WERI-Rb-1 (cell line): ENCODE data around the gene ANKRD26.

Source experiments
- DNase-seq: peaks from one replicate; pipeline ENCODE4 v3.0.0-alpha.2; 2020
- H3K27ac ChIP-seq: fragments of 250-450 bp; sonication (Bioruptor Pico); 2 replicates; pipeline ENCODE4 v1.5.1; 2020; ENCODE audit warnings: mild to moderate bottlenecking, moderate library complexity
- H3K27me3 ChIP-seq: fragments of 250-450 bp; sonication (Bioruptor Pico); 2 replicates; pipeline ENCODE4 v1.5.1; 2021; ENCODE audit warnings: mild to moderate bottlenecking, low read depth, moderate library complexity; ENCODE audit not compliant: insufficient read depth, severe bottlenecking
- H3K36me3 ChIP-seq: fragments of 250-450 bp; sonication (Bioruptor Pico); 2 replicates; pipeline ENCODE4 v1.5.1; 2020; ENCODE audit warnings: mild to moderate bottlenecking, moderate library complexity
- H3K4me3 ChIP-seq: 2 replicates; pipeline ENCODE4 v1.5.1; 2011; ENCODE audit warnings: low read depth, mild to moderate bottlenecking, control low read depth, low read length
- H3K9me3 ChIP-seq: fragments of 250-450 bp; sonication (Bioruptor Pico); 2 replicates; pipeline ENCODE4 v1.5.1; 2021; ENCODE audit warnings: mild to moderate bottlenecking, moderate library complexity; ENCODE audit not compliant: severe bottlenecking
- CTCF ChIP-seq: IDR thresholded peaks from 2 replicates; pipeline ENCODE4 v1.5.1; 2011; ENCODE audit warnings: low read depth, mild to moderate bottlenecking, control low read depth, inconsistent platforms, low read length

Gene ANKRD26

DNA sequence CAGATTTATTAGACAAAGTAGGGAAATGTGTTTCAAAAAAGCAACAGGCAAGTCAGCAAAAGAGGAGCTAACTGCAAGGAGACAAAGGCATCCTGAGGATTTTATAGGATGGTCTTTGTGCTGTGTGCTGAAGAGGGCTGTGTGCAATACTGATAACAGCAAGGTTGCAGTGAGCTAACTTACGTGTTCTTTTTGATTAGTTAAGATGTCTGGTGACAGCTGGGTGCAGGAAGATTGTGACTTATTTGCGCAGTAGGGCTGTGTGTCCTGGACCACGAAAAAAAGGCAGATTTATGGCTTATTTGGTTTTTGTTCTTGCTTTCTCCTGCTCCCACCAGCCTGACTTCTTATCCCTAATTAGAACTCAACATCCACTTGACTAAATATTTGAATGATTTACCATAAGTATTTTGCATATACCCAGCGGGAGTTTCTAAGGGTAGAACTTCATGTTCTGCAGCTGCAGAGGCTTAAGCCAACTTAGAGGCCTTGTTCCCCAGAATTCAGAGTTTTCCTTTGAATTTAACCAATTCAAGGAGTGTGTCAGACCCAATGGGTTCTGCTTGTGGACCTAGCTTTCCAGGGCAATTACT is 119.0 kb downstream of the ANKRD26 start:
- no peak for TF ChIP-seq CTCF
- DNase-seq: no peak
- Histone ChIP-seq H3K27me3 (no peaks in the 10 kb centered on the region), H3K9me3 (no peaks in the 10 kb centered on the region), H3K36me3 (no peaks in the 10 kb centered on the region), H3K27ac (no peak overlapping the region), H3K4me3 (no peak overlapping the region)

DNA sequence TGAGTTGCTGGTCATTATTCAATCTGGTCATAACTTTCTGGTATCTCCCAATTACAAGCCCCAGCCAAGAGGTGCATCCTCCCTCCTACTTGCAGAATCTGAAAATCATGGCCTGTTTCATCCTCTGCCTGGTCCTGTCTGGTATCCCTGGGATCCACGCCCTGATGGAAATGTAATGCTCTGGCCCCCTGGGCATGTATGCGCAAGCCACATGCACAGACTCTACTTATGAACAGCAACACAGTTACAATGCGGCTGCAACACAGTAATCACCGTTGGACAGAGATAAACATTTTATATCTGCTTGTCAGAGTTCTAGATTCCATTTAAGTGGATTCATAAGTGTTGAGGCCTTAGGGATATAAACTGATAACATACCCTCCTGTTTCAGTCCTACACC is 121.8 kb downstream of the ANKRD26 start:
- H3K27ac ChIP-seq: no peak overlapping the region
- no peaks in the 10 kb centered on the region for H3K27me3 ChIP-seq
- DNase-seq: no peak
- no peak overlapping the region for H3K4me3 ChIP-seq
- no peaks in the 10 kb centered on the region for H3K9me3 ChIP-seq
- TF ChIP-seq CTCF: no peak
- no peaks in the 10 kb centered on the region for H3K36me3 ChIP-seq

- TF ChIP-seq CTCF: no peak
- H3K27ac ChIP-seq: no peak overlapping the region
- H3K36me3 ChIP-seq: no peaks in the 10 kb centered on the region
- no peak for DNase-seq
- no peaks in the 10 kb centered on the region for H3K9me3 ChIP-seq
- no peaks in the 10 kb centered on the region for H3K27me3 ChIP-seq
- H3K4me3 ChIP-seq: no peak overlapping the region
These were observed 122.7 kb downstream of the ANKRD26 start for GRCh38 chr10:26977635-26978034.

- Histone ChIP-seq H3K36me3 (no peaks in the 10 kb centered on the region), H3K27me3 (no peaks in the 10 kb centered on the region), H3K4me3 (no peak overlapping the region), H3K27ac (no peak overlapping the region), H3K9me3 (no peaks in the 10 kb centered on the region)
- DNase-seq: no peak
- TF ChIP-seq CTCF: no peak
These were observed 129.6 kb downstream of the ANKRD26 start for GRCh38 chr10:26970667-26971066.

- Histone ChIP-seq H3K36me3 (no peaks in the 10 kb centered on the region), H3K9me3 (no peaks in the 10 kb centered on the region), H3K4me3 (no peak overlapping the region), H3K27me3 (no peaks in the 10 kb centered on the region), H3K27ac (no peak overlapping the region)
- no peak for DNase-seq
- TF ChIP-seq CTCF: no peak
These were observed 131.0 kb downstream of the ANKRD26 start for GRCh38 chr10:26969145-26969926.
